NCI-H510A (cell line): ENCODE data around the gene PPP2R1A.

Experiments used
- DNase-seq: peaks from one replicate; lab custom pipeline; 2025; lab: John Stamatoyannopoulos, UW

PPP2R1A gene

GRCh38 chr19:52189735-52190486 is at the start of gene PPP2R1A:
Gene PPP2R1A, plus strand, starts transcription at chr19:52190052. Its CDS starts 45 bp downstream, at chr19:52190097.
- DNase-seq, result peak; percentile 99

GRCh38 chr19:52141203-52141602 is 48.6 kb upstream of the PPP2R1A start:
- no peak for DNase-seq

GRCh38 chr19:52142001-52142595 is 47.8 kb upstream of the PPP2R1A start:
- DNase-seq, result no peak

- no peak for DNase-seq
Observed at GRCh38 chr19:52148256-52148655, 41.6 kb upstream of the PPP2R1A start.

GRCh38 chr19:52155596-52156359 is 34.1 kb upstream of the PPP2R1A start:
- no peak for DNase-seq

GRCh38 chr19:52170304-52170703 is 19.5 kb upstream of the PPP2R1A start:
- no peak for DNase-seq

- DNase-seq, result no peak
Observed at GRCh38 chr19:52170863-52171320, 19.0 kb upstream of the PPP2R1A start.

- DNase-seq, result no peak
Observed at GRCh38 chr19:52171321-52172169, 18.3 kb upstream of the PPP2R1A start, which contains the start of gene ZNF836. Gene ZNF836, minus strand, starts transcription at chr19:52171621. Its CDS starts 3,549 bp downstream, at chr19:52168072.

GRCh38 chr19:52172347-52172746 is 17.5 kb upstream of the PPP2R1A start:
- DNase-seq, result no peak

GRCh38 chr19:52176574-52176973 is 13.3 kb upstream of the PPP2R1A start:
- DNase-seq, result no peak

- DNase-seq, result no peak
Observed at GRCh38 chr19:52187407-52187806, 2.4 kb upstream of the PPP2R1A start.

- DNase-seq, result no peak
Observed at GRCh38 chr19:52188822-52189734, 774 bp upstream of the PPP2R1A start.

GRCh38 chr19:52190487-52191293 is 838 bp downstream of the PPP2R1A start:
- no peak for DNase-seq

GRCh38 chr19:52191389-52191788 is 1.5 kb downstream of the PPP2R1A start:
- DNase-seq, result no peak

GRCh38 chr19:52191951-52192350 is 2.1 kb downstream of the PPP2R1A start:
- no peak for DNase-seq

- no peak for DNase-seq
Observed at GRCh38 chr19:52196256-52196967, 6.6 kb downstream of the PPP2R1A start.

- no peak for DNase-seq
Observed at GRCh38 chr19:52197964-52198363, 8.1 kb downstream of the PPP2R1A start.

GRCh38 chr19:52198678-52199077 is 8.8 kb downstream of the PPP2R1A start:
- DNase-seq, result no peak

GRCh38 chr19:52200044-52200443 is 10.2 kb downstream of the PPP2R1A start:
- DNase-seq, result no peak
